CD1c-positive myeloid dendritic cell (primary cell): ENCODE data around the gene LMBR1.
"Not testable (repeated sequence)": the region's sequence is repeated elsewhere in the genome, so short reads cannot be mapped to it uniquely, and the experiment has no call there.

Experiments used
- DNase-seq: peaks from one replicate; pipeline ENCODE4 v3.0.0-alpha.2; 2016; ENCODE audit errors: extremely low spot score

Gene LMBR1

GRCh38 chr7:156845379-156846101 lies 47.4 kb downstream of the LMBR1 start:
- no peak for DNase-seq

- not testable (repeated sequence) for DNase-seq
Observed at GRCh38 chr7:156843582-156843981, 49.4 kb downstream of the LMBR1 start.

GRCh38 chr7:156843157-156843556 lies 49.8 kb downstream of the LMBR1 start:
- no peak for DNase-seq

DNA sequence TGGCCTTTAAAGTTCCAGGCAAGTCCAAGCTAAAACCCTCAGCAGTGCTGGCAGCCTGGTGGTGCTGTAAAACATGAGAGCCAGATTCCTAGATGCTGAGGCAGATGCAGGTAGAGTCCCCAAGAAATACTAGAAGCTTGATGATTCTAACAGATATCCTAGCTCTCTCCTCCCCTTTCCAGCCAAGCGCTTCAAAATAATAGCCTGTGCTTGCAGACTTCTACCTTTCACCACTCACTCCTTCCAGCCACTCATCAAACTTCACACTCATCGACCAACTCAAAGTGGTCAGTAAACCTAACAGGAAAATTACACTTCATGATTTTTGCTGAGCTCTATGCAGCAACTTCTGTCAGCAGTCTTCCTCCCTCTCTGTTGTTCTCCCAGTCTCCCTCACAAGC lies 50.2 kb downstream of the LMBR1 start:
- DNase-seq, result no peak

- no peak for DNase-seq
Observed at GRCh38 chr7:156842317-156842716, 50.7 kb downstream of the LMBR1 start.

DNA sequence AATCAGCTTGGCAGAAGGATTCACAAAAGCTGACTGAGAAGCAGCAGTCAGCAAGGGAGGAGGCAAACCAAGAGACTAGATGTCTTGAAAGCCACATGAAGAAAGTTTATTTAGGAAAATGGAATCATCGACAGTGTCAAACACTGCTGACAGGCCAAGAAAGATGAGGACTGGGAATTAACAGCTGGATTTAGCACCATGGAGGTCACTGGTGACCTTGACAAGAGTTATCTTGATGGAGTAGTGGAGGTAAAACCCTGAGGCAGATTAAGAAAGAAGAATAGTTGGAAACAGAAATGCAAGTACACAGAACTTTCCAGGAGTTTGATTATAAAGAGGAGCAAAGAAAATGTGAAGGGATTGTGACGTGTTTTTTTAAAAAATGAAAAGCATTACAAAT lies 51.5 kb downstream of the LMBR1 start:
- no peak for DNase-seq

DNA sequence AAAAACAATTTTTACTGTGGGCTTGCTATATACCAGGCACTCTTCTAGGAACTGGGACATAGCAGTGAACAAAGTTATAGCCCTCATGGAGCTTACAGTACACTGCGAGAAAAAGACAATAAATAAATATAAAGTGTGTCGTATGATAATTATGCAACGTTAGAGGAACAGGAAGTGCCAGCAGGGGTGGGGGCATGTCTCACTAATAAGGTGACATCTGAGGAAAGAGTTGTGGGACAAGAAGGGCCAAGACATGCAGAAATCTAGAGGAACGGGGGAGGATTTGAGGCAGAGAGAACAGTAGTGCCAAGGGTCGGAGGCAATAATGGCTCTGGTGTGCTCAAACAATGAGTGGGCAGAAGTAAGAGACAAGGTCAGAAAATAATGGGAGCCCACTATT lies 52.8 kb downstream of the LMBR1 start:
- peak; percentile 5 for DNase-seq

GRCh38 chr7:156836443-156836842 lies 56.5 kb downstream of the LMBR1 start:
- DNase-seq, result no peak

- DNase-seq, result no peak
Observed at GRCh38 chr7:156834462-156834861, 58.5 kb downstream of the LMBR1 start.

DNA sequence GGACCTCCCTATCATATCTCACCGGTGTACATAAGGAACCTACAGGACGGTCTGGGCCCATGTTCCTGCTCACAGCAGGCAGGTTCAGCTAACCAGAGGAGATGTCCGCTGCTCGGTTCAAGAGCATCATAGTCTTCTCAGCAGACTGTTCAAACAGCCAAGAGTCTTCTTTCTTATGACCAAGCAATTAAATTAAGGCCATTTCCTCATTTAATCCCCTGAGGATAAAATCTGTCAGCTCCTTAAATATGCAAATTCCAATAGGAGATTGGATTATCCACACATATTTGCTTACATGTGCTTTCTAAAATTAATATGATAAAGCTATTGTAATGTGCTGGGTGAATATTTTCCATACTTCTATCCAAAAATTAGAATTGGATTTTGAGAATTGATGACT lies 59.7 kb downstream of the LMBR1 start:
- DNase-seq, result no peak

DNA sequence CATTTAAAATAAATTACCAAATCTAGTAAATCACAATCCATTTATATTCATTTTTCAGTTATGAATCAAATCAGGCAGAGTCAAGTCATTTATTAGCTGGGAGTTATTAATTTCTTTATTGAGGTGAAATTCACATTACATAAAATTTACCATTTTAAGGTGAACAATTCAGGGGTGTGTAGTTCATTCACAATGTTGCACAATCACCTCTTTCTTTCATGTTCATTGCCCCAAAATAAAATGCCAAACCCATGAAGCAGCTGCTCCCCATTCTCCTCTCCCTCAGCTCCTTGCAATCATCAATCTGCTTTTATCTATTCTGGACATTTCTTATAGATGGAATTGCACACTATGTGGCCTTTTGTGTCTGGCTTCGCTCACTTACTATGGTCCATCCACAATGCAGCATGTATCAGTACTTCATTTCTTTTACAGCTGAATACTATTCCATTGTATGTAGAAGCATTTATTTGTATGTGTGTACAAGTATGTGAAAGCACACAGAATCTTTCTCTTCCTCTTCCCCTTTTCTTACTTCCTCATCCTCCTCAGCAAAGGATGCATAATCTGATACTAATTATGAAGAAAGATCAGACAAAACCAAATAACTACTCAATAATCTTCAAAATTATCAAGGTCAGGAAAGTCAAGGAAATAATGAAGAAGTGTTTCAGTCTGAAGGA lies 60.6 kb downstream of the LMBR1 start:
- peak; percentile 46 for DNase-seq

GRCh38 chr7:156829669-156830336 lies 63.2 kb downstream of the LMBR1 start:
- peak; percentile 30 for DNase-seq

DNA sequence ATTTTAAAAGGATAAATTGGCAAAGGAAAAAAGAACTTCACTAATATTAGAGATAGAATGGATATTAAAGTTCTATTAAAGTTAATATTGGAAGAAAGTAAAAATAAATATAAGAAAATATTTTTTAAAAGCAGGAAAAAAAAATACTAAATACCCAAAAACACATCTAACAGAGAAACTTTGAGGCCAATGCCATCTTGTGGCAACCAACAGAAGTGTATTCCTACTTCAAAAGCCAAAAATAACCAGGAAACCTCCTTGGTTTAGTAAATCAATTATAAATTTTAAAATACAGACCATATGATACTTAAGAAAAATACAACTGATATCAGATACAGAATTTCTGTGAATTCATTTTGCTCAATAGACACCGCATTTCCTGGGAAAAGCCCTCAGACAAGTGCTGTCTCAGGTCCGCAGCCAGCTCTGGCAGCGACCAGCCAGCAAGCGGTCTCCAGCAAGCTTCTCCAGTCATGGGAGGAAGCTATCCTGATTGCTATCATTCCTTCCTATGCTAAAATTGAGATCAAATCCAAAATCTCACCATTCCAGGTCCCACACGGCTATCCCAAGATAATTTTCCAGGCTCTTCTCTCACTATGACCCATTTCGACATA lies 65.3 kb downstream of the LMBR1 start:
- peak; percentile 16 for DNase-seq

- DNase-seq, result no peak
Observed at GRCh38 chr7:156823435-156823834, 69.5 kb downstream of the LMBR1 start.

DNA sequence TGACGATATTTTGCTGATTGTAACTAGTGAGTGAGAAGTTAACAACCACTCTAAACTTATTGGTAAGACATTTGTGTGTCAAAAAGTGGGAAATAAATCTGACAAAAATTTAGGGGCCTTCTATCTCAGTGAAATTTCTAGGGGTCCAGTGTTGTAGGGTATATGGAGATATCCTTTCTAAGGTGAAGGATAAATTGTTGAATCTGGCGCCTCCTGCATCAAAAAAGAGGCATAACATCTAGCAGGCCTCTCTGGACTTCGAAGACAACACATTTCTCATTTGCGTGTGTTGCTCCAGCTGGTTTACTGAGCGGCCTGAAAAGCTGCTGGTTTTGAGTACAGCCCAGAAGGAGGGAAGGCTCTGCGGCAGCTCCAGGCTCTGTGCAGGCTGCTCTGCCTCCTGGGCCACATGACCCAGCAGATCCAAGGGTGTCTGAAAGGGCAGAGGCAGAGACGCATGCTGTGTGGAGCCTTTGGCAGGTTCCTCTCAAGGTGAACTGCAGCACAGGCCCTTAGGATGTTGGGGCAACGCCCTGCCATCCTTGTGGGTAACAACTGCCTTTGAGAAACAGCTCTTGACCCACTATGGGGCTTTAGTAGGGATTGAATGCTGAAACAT lies 72.4 kb downstream of the LMBR1 start:
- DNase-seq, result no peak

DNA sequence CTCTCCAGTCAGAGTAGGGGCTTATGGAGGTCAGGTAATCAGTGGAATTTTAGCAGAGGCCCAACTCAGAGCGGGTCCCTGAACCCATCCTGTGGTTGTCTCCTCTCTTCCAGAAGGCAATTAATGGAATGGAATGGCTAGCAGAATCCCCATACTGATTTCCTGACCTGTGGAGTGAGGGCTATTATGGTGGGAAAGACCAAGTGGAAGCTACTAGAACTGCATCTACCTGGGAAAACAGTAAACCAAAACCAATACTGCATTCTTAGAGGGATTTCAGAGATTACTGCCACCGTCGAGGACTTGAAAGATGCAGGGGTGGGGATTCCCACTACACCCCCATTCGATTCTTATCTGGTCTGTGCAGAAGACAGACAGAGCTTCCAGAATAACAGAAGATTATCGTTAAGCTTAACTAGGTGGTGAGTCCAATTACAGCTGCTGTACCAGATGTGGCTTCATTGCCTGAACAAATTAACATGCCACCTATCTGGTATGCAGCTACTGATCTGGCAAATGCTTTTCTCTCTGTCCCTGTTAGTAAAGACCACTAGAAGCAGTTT lies 73.2 kb downstream of the LMBR1 start:
- no peak for DNase-seq

DNA sequence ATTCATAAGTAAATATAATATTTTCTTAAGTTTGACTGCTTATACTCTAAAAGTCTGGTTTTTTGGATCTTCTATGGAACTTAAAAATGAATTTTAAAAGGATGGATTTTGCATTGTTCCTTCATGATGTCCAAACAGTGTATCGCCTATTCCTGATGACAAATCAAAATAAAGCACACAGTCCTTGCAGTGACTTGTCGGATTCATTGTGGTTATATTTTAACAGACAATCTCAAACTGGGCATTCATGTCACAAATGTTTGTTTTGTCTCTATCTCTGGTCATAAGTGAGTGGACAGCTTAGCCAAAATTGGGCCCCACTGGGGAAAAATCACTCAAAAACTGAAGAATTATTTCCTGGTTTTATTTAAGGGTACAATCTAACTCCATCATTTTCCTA lies 74.8 kb downstream of the LMBR1 start:
- DNase-seq, result no peak

GRCh38 chr7:156816943-156817572 lies 75.9 kb downstream of the LMBR1 start:
- DNase-seq, result peak; percentile 37

- no peak for DNase-seq
Observed at GRCh38 chr7:156811706-156812105, 81.3 kb downstream of the LMBR1 start.

DNA sequence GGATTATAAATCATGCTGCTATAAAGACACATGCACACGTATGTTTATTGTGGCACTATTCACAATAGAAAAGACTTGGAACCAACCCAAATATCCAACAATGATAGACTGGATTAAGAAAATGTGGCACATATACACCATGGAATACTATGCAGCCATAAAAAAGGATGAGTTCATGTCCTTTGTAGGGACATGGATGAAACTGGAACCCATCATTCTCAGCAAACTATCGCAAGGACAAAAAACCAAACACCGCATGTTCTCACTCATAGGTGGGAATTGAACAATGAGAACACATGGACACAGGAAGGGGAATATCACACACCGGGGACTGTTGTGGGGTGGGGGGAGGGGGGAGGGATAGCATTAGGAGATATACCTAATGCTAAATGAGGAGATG lies 89.3 kb downstream of the LMBR1 start:
- not testable (repeated sequence) for DNase-seq

DNA sequence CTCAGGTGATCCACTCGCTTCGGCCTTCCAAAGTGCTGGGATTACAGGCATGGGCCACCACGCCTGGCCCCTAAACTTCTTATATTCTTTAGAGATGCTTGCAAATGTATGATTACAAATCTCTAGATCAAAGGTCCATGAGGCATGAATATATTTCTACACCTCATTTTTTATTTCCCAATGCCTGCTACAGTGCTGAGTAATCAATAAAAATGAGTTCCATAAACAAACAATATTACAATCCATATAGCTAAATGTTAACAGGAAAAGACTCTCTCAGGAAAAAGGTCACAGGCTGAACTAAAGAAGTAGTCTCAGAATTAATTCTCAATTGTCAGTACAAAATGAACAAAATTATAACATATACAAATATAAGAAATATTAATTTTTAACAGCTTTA lies 90.8 kb downstream of the LMBR1 start:
- no peak for DNase-seq
